HG02852 (cell line): ENCODE measurements around the gene ZNF436.

Source experiments
- ATAC-seq: cut with Tn5 transposase; IDR thresholded peaks from one replicate; pipeline ENCODE4 v1.9.1; 2021; ENCODE audit warnings: mild to moderate bottlenecking, moderate library complexity; ENCODE audit not compliant: unreplicated experiment

Gene ZNF436

GRCh38 chr1:23369335-23370013 lies at the start of gene ZNF436:
Gene ZNF436, minus strand, starts transcription at chr1:23369836. Its CDS starts 1,831 bp downstream, at chr1:23368005.
- ATAC-seq = no peak

- ATAC-seq = no peak
Measured at GRCh38 chr1:23419180-23419579, 49.5 kb upstream of the ZNF436 start.

- ATAC-seq = no peak
Measured at GRCh38 chr1:23417570-23417969, 47.9 kb upstream of the ZNF436 start.

- ATAC-seq = no peak
Measured at GRCh38 chr1:23416964-23417363, 47.3 kb upstream of the ZNF436 start.

- no peak for ATAC-seq
Measured at GRCh38 chr1:23408797-23409290, 39.2 kb upstream of the ZNF436 start.

GRCh38 chr1:23407016-23407630 lies 37.5 kb upstream of the ZNF436 start:
- ATAC-seq = no peak

GRCh38 chr1:23405946-23406345 lies 36.3 kb upstream of the ZNF436 start:
- ATAC-seq = no peak

GRCh38 chr1:23403735-23404486 lies 34.3 kb upstream of the ZNF436 start:
- ATAC-seq = no peak

GRCh38 chr1:23403355-23403734 lies 33.7 kb upstream of the ZNF436 start:
- ATAC-seq = no peak

GRCh38 chr1:23403038-23403336 lies 33.4 kb upstream of the ZNF436 start:
- ATAC-seq = no peak

- ATAC-seq = no peak
Measured at GRCh38 chr1:23402286-23403037, 32.8 kb upstream of the ZNF436 start.

- no peak for ATAC-seq
Measured at GRCh38 chr1:23401313-23401712, 31.7 kb upstream of the ZNF436 start.

GRCh38 chr1:23400324-23401114 lies 30.9 kb upstream of the ZNF436 start:
- ATAC-seq = no peak

GRCh38 chr1:23399229-23399628 lies 29.6 kb upstream of the ZNF436 start:
- no peak for ATAC-seq

GRCh38 chr1:23397908-23398307 lies 28.3 kb upstream of the ZNF436 start:
- no peak for ATAC-seq

- no peak for ATAC-seq
Measured at GRCh38 chr1:23396380-23396779, 26.7 kb upstream of the ZNF436 start.

- ATAC-seq = no peak
Measured at GRCh38 chr1:23395849-23396248, 26.2 kb upstream of the ZNF436 start.

GRCh38 chr1:23395154-23395724 lies 25.6 kb upstream of the ZNF436 start:
- ATAC-seq = no peak

- ATAC-seq = no peak
Measured at GRCh38 chr1:23394684-23395083, 25.0 kb upstream of the ZNF436 start.

GRCh38 chr1:23394181-23394580 lies 24.5 kb upstream of the ZNF436 start:
- ATAC-seq = no peak
